ENCODE results near the gene C4B.
"Not testable (repeated sequence)": the region's sequence is repeated elsewhere in the genome, so short reads cannot be mapped to it uniquely, and the experiment has no call there.

Gene C4B

GRCh38 chr6:31977816-31978431 is 36.7 kb upstream of the C4B start:
- TF ChIP-seq CTCF (IDR thresholded peaks at IDR 0.05; ENCODE audit: borderline replicate concordance, insufficient read depth, low read depth, low read length), result no peak
- H3K4me3 ChIP-seq (ENCODE audit: low read depth, low read length), result no peak overlapping the region

- H3K4me3 ChIP-seq (ENCODE audit: low read depth, low read length), result no peak overlapping the region
- no peak for TF ChIP-seq CTCF (IDR thresholded peaks at IDR 0.05; ENCODE audit: borderline replicate concordance, insufficient read depth, low read depth, low read length)
These were observed 35.8 kb upstream of the C4B start for GRCh38 chr6:31978831-31979230.

GRCh38 chr6:31979238-31979898 is 35.2 kb upstream of the C4B start:
- H3K4me3 ChIP-seq (ENCODE audit: low read depth, low read length), result no peak overlapping the region

GRCh38 chr6:31980195-31980876 is 34.3 kb upstream of the C4B start:
- H3K4me3 ChIP-seq (ENCODE audit: low read depth, low read length), result not testable (repeated sequence)

More at GRCh38 chr6:31979238-31979898, 35.2 kb upstream of the C4B start:
- no peak for TF ChIP-seq CTCF (IDR thresholded peaks at IDR 0.05; ENCODE audit: borderline replicate concordance, insufficient read depth, low read depth, low read length)

GRCh38 chr6:31980998-31981397 is 33.6 kb upstream of the C4B start:
- H3K4me3 ChIP-seq (ENCODE audit: low read depth, low read length), result not testable (repeated sequence)

- H3K4me3 ChIP-seq (ENCODE audit: low read depth, low read length), result not testable (repeated sequence)
These were observed 32.9 kb upstream of the C4B start, which contains the start of gene C4A for GRCh38 chr6:31981744-31982143. C4A (plus strand) TSS chr6:31982057; CDS start chr6:31982108, 51 bp downstream.

- not testable (repeated sequence) for H3K4me3 ChIP-seq (ENCODE audit: low read depth, low read length)
These were observed 25.2 kb upstream of the C4B start for GRCh38 chr6:31989363-31989762.

- not testable (repeated sequence) for H3K4me3 ChIP-seq (ENCODE audit: low read depth, low read length)
These were observed 20.2 kb upstream of the C4B start for GRCh38 chr6:31994421-31994820.

GRCh38 chr6:31996385-31996784 is 18.2 kb upstream of the C4B start:
- H3K4me3 ChIP-seq (ENCODE audit: low read depth, low read length), result not testable (repeated sequence)

GRCh38 chr6:32002546-32003268 is 11.9 kb upstream of the C4B start:
- H3K4me3 ChIP-seq (ENCODE audit: low read depth, low read length), result not testable (repeated sequence)

GRCh38 chr6:32003301-32003700 is 11.3 kb upstream of the C4B start:
- H3K4me3 ChIP-seq (ENCODE audit: low read depth, low read length), result not testable (repeated sequence)

GRCh38 chr6:32004393-32004792 is 10.2 kb upstream of the C4B start:
- H3K4me3 ChIP-seq (ENCODE audit: low read depth, low read length), result not testable (repeated sequence)

GRCh38 chr6:32004864-32005537 is 9.6 kb upstream of the C4B start:
- H3K4me3 ChIP-seq (ENCODE audit: low read depth, low read length), result not testable (repeated sequence)

- not testable (repeated sequence) for H3K4me3 ChIP-seq (ENCODE audit: low read depth, low read length)
These were observed 9.1 kb upstream of the C4B start for GRCh38 chr6:32005538-32005880.

GRCh38 chr6:32005991-32006529 is 8.5 kb upstream of the C4B start:
- not testable (repeated sequence) for H3K4me3 ChIP-seq (ENCODE audit: low read depth, low read length)

Data from GM12875 (cell line).